Adipocyte (in vitro differentiated cells): ENCODE measurements around the gene FUZ.
"Not testable (repeated sequence)": the region's sequence is repeated elsewhere in the genome, so short reads cannot be mapped to it uniquely, and the experiment has no call there.

ENCODE experiments used
- DNase-seq: peaks from one replicate; pipeline ENCODE4 v3.0.0-alpha.2; 2015; ENCODE audit warnings: low read depth
- H3K27me3 ChIP-seq: replicated peaks from 2 replicates; pipeline ENCODE4 v1.7.0; 2013; ENCODE audit warnings: mild to moderate bottlenecking, low read length, moderate library complexity; ENCODE audit not compliant: control insufficient read depth, insufficient read depth
- H3K36me3 ChIP-seq: 2 replicates; pipeline ENCODE4 v1.7.0; 2013; ENCODE audit warnings: low read length, mild to moderate bottlenecking, moderate library complexity; ENCODE audit not compliant: control insufficient read depth, insufficient read depth, severe bottlenecking
- H3K4me1 ChIP-seq: 2 replicates; pipeline ENCODE4 v1.7.0; 2013; ENCODE audit warnings: mild to moderate bottlenecking, low read length, moderate library complexity; ENCODE audit not compliant: control insufficient read depth, insufficient read depth
- H3K4me3 ChIP-seq: 2 replicates; pipeline ENCODE4 v1.7.0; 2013; ENCODE audit warnings: mild to moderate bottlenecking, low read length, moderate library complexity
- H3K9ac ChIP-seq: 2 replicates; pipeline ENCODE4 v1.7.0; 2013; ENCODE audit warnings: mild to moderate bottlenecking, low read length, moderate library complexity
- H3K9me3 ChIP-seq: 2 replicates; pipeline ENCODE4 v1.7.0; 2013; ENCODE audit warnings: mild to moderate bottlenecking, low read length, moderate library complexity; ENCODE audit not compliant: control insufficient read depth

The FUZ gene

GRCh38 chr19:49827034-49827433 is 13.9 kb upstream of the FUZ start:
- H3K9me3 ChIP-seq, result no peaks in the 10 kb centered on the region
- no peak overlapping the region for H3K9ac ChIP-seq
- no peak for DNase-seq
- H3K4me1 ChIP-seq, result no peaks in the 10 kb centered on the region
- no peaks in the 10 kb centered on the region for H3K27me3 ChIP-seq
- no peak overlapping the region for H3K4me3 ChIP-seq
- peaks cover 27% of the 10 kb centered on the region for H3K36me3 ChIP-seq

- Histone ChIP-seq H3K27me3 (no peaks in the 10 kb centered on the region), H3K9ac (no peak overlapping the region), H3K4me1 (peaks cover under 1% of the 10 kb centered on the region), H3K36me3 (peaks cover 19% of the 10 kb centered on the region), H3K4me3 (no peak overlapping the region), H3K9me3 (no peaks in the 10 kb centered on the region)
- DNase-seq, result no peak
Observed at GRCh38 chr19:49824662-49825061, 11.6 kb upstream of the FUZ start.

- Histone ChIP-seq H3K9ac (no peak overlapping the region), H3K4me1 (peaks cover 10% of the 10 kb centered on the region), H3K9me3 (no peaks in the 10 kb centered on the region), H3K27me3 (no peaks in the 10 kb centered on the region), H3K36me3 (peaks cover 14% of the 10 kb centered on the region), H3K4me3 (no peak overlapping the region)
- DNase-seq, result no peak
Observed at GRCh38 chr19:49823472-49823871, 10.4 kb upstream of the FUZ start.

GRCh38 chr19:49820125-49820524 is 7.0 kb upstream of the FUZ start:
- no peak overlapping the region for H3K9ac ChIP-seq
- H3K4me1 ChIP-seq, result peaks cover 10% of the 10 kb centered on the region
- peaks cover 12% of the 10 kb centered on the region for H3K36me3 ChIP-seq
- H3K4me3 ChIP-seq, result no peak overlapping the region
- no peak for DNase-seq
- no peaks in the 10 kb centered on the region for H3K27me3 ChIP-seq
- no peaks in the 10 kb centered on the region for H3K9me3 ChIP-seq

GRCh38 chr19:49819452-49820115 is 6.5 kb upstream of the FUZ start:
- H3K27me3 ChIP-seq, H3K9me3 ChIP-seq, DNase-seq, H3K4me1 ChIP-seq: not testable (repeated sequence)
- Histone ChIP-seq H3K4me3 (peak overlapping the region; percentile 96), H3K9ac (peak overlapping the region; percentile 88), H3K36me3 (peaks cover 12% of the 10 kb centered on the region)

GRCh38 chr19:49818649-49819370 is 5.7 kb upstream of the FUZ start:
- Histone ChIP-seq H3K9me3 (no peaks in the 10 kb centered on the region), H3K27me3 (no peaks in the 10 kb centered on the region), H3K36me3 (peaks cover 7% of the 10 kb centered on the region), H3K4me1 (peaks cover 15% of the 10 kb centered on the region), H3K4me3 (peak overlapping the region; percentile 96), H3K9ac (peak overlapping the region; percentile 88)
- DNase-seq, result peak; percentile 33

GRCh38 chr19:49817964-49818648 is 5.0 kb upstream of the FUZ start, which contains the start of gene MED25:
MED25 (plus strand) TSS chr19:49818289; CDS start chr19:49818342, 53 bp downstream.
- no peaks in the 10 kb centered on the region for H3K9me3 ChIP-seq
- H3K27me3 ChIP-seq, result no peaks in the 10 kb centered on the region
- H3K9ac ChIP-seq, result peak within 1 kb of the TSS; percentile 88
- peak; percentile 93 for DNase-seq
- H3K36me3 ChIP-seq, result peaks cover under 1% of the 10 kb centered on the region
- peaks cover 17% of the 10 kb centered on the region for H3K4me1 ChIP-seq
- H3K4me3 ChIP-seq, result peak within 1 kb of the TSS; percentile 96

- H3K9ac ChIP-seq, result peak overlapping the region; percentile 88
- H3K9me3 ChIP-seq, result no peaks in the 10 kb centered on the region
- H3K4me1 ChIP-seq, result peaks cover 22% of the 10 kb centered on the region
- DNase-seq, result no peak
- no peaks in the 10 kb centered on the region for H3K27me3 ChIP-seq
- peak overlapping the region; percentile 96 for H3K4me3 ChIP-seq
- no peaks in the 10 kb centered on the region for H3K36me3 ChIP-seq
Observed at GRCh38 chr19:49816590-49816989, 3.5 kb upstream of the FUZ start.

- Histone ChIP-seq H3K27me3 (no peaks in the 10 kb centered on the region), H3K4me1 (peaks cover 14% of the 10 kb centered on the region), H3K9ac (peak overlapping the region; percentile 89), H3K36me3 (no peaks in the 10 kb centered on the region), H3K4me3 (peak overlapping the region; percentile 99), H3K9me3 (no peaks in the 10 kb centered on the region)
- DNase-seq, result peak; percentile 40
Observed at GRCh38 chr19:49814010-49814409, 918 bp upstream of the FUZ start.

GRCh38 chr19:49812452-49812996 is 568 bp downstream of the FUZ start:
- H3K4me1 ChIP-seq, result peaks cover 19% of the 10 kb centered on the region
- H3K9ac ChIP-seq, result peak overlapping the region; percentile 89
- H3K9me3 ChIP-seq, result no peaks in the 10 kb centered on the region
- no peak for DNase-seq
- no peaks in the 10 kb centered on the region for H3K27me3 ChIP-seq
- H3K4me3 ChIP-seq, result peak overlapping the region; percentile 99
- H3K36me3 ChIP-seq, result peaks cover 6% of the 10 kb centered on the region

- H3K4me3 ChIP-seq, result no peak overlapping the region
- no peak for DNase-seq
- H3K9me3 ChIP-seq, result no peaks in the 10 kb centered on the region
- H3K4me1 ChIP-seq, result peaks cover 19% of the 10 kb centered on the region
- H3K27me3 ChIP-seq, result no peaks in the 10 kb centered on the region
- no peak overlapping the region for H3K9ac ChIP-seq
- H3K36me3 ChIP-seq, result peaks cover 13% of the 10 kb centered on the region
Observed at GRCh38 chr19:49811328-49811727, 1.8 kb downstream of the FUZ start.
